GM12878 (cell line): ENCODE measurements around the gene MMP15. TPM values are rescaled to one million over a fixed set of nuclear protein-coding genes. Genes with fewer than 3 reads are reported as not detected.

ENCODE experiments used
- CBX5 ChIP-seq: sonication (generic); IDR thresholded peaks from 2 replicates; pipeline ENCODE4 v1.6.1; 2016; ENCODE audit warnings: low read depth, moderate library complexity, mild to moderate bottlenecking, inconsistent platforms
- STAT1 ChIP-seq: fragments of 450-650 bp; conservative IDR thresholded peaks from 2 replicates; pipeline ENCODE4 v1.6.1; 2014; ENCODE audit warnings: antibody characterized with exemption, mild to moderate bottlenecking
- TARDBP ChIP-seq: IDR thresholded peaks from 2 replicates; pipeline ENCODE4 v1.6.1; 2016; ENCODE audit warnings: borderline replicate concordance
- polyA plus RNA-seq, 11 experiments: library from polyadenylated mRNA; depleted of rRNA in 4 of 11; unstranded in 6 of 11; stranded (reverse) in 5 of 11; fragments of >200 nt; fragmentation: Nextera tagmentation in 4 of 11; fragmentation: Illumina TruSeq in 1 of 11; extraction: Ambion mirVana in 4 of 11; extraction: Trizol in 1 of 11; gene quantifications; 1 replicate in 1 of 11; 2 replicates in 10 of 11; pipeline versions ENCODE4 v1.2.1 to v1.2.3, GENCODE V29; 2011 to 2016; ENCODE audit warnings: inconsistent platforms in 2 of 11, missing spikeins in 2 of 11, low read depth in 1 of 11
- total RNA-seq, 4 experiments: library from RNA; depleted of rRNA in 3 of 4; stranded (reverse); fragments of >200 nt in 3 of 4; fragmentation: Illumina TruSeq in 1 of 4; extraction: Trizol in 1 of 4; gene quantifications; 2 replicates each; pipeline versions ENCODE4 v1.2.1 to v1.2.3, GENCODE V29; 2013 to 2021
- TF ChIP-seq, protein P1 (sequence below): fragments of 450-650 bp; IDR thresholded peaks from 2 replicates; pipeline ENCODE4 v1.6.1; 2016; ENCODE audit warnings: mild to moderate bottlenecking, moderate library complexity, borderline replicate concordance
- TF ChIP-seq, protein P2 (sequence below): fragments of 450-650 bp; IDR thresholded peaks from 2 replicates; pipeline ENCODE4 v1.6.1; 2017; ENCODE audit warnings: borderline replicate concordance
- TF ChIP-seq, protein P3 (sequence below): IDR thresholded peaks from 2 replicates; pipeline ENCODE4 v1.6.1; 2011; ENCODE audit warnings: borderline replicate concordance, low read depth, mild to moderate bottlenecking, moderate library complexity, mixed read lengths, low read length; ENCODE audit not compliant: insufficient read depth; ENCODE audit errors: extremely low read length
- TF ChIP-seq, protein P4 (sequence below): IDR thresholded peaks from 2 replicates; pipeline ENCODE4 v1.6.1; 2011; ENCODE audit warnings: low read depth, low read length, improper control_type of control experiment, borderline replicate concordance

The MMP15 gene
- total and polyA plus RNA-seq, 10 of the 15 experiments (the other 5 are each of a cell fraction or from before 2014, with no cell fraction given), result 0.08 to 0.56 (median 0.10) TPM; not detected in 7

DNA sequence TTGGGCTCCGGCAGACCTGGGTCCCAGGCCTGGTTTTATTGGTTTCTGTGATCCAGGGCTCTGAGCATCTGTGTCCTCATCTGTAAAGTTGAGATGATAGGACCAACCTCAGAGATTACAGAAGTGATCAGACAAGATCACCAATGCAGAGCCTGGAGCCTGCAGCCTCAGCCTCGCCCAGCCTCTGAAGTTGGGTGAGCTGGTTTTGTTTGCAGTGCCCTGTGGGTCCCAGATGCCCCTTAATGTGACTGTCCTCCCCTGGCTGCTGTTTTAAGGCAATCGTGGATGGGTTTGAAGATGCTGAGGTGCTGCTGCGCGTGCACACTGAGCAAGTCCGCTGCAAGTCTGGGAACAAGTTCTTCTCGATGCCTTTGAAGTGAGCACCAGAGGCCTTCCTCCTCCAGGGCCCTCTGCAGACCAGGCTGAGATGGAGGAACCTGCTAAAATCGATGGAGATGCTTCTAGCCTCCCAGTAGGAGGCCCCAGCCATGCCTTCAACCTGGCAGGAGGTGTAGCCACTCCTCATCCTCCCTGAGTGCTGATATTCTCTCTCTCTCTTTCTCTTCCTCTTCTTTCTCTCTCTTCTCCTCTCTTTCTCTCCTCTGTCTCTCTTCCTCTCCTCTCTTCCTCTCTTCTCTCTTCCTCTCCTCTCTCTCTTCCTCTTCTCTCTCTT lies 5.6 kb upstream of the MMP15 start (continued):
- TF ChIP-seq, protein P1, sequence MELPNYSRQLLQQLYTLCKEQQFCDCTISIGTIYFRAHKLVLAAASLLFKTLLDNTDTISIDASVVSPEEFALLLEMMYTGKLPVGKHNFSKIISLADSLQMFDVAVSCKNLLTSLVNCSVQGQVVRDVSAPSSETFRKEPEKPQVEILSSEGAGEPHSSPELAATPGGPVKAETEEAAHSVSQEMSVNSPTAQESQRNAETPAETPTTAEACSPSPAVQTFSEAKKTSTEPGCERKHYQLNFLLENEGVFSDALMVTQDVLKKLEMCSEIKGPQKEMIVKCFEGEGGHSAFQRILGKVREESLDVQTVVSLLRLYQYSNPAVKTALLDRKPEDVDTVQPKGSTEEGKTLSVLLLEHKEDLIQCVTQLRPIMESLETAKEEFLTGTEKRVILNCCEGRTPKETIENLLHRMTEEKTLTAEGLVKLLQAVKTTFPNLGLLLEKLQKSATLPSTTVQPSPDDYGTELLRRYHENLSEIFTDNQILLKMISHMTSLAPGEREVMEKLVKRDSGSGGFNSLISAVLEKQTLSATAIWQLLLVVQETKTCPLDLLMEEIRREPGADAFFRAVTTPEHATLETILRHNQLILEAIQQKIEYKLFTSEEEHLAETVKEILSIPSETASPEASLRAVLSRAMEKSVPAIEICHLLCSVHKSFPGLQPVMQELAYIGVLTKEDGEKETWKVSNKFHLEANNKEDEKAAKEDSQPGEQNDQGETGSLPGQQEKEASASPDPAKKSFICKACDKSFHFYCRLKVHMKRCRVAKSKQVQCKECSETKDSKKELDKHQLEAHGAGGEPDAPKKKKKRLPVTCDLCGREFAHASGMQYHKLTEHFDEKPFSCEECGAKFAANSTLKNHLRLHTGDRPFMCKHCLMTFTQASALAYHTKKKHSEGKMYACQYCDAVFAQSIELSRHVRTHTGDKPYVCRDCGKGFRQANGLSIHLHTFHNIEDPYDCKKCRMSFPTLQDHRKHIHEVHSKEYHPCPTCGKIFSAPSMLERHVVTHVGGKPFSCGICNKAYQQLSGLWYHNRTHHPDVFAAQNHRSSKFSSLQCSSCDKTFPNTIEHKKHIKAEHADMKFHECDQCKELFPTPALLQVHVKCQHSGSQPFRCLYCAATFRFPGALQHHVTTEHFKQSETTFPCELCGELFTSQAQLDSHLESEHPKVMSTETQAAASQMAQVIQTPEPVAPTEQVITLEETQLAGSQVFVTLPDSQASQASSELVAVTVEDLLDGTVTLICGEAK, result no peak
- TF ChIP-seq STAT1 (no peak), TARDBP (no peak), CBX5 (no peak)
- TF ChIP-seq, protein P2, sequence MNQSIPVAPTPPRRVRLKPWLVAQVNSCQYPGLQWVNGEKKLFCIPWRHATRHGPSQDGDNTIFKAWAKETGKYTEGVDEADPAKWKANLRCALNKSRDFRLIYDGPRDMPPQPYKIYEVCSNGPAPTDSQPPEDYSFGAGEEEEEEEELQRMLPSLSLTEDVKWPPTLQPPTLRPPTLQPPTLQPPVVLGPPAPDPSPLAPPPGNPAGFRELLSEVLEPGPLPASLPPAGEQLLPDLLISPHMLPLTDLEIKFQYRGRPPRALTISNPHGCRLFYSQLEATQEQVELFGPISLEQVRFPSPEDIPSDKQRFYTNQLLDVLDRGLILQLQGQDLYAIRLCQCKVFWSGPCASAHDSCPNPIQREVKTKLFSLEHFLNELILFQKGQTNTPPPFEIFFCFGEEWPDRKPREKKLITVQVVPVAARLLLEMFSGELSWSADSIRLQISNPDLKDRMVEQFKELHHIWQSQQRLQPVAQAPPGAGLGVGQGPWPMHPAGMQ, result no peak
- TF ChIP-seq, protein P3, sequence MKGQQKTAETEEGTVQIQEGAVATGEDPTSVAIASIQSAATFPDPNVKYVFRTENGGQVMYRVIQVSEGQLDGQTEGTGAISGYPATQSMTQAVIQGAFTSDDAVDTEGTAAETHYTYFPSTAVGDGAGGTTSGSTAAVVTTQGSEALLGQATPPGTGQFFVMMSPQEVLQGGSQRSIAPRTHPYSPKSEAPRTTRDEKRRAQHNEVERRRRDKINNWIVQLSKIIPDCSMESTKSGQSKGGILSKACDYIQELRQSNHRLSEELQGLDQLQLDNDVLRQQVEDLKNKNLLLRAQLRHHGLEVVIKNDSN, result no peak
- TF ChIP-seq, protein P4, sequence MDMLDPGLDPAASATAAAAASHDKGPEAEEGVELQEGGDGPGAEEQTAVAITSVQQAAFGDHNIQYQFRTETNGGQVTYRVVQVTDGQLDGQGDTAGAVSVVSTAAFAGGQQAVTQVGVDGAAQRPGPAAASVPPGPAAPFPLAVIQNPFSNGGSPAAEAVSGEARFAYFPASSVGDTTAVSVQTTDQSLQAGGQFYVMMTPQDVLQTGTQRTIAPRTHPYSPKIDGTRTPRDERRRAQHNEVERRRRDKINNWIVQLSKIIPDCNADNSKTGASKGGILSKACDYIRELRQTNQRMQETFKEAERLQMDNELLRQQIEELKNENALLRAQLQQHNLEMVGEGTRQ, result no peak
